ENCODE measurements around the gene AP2A1.

AP2A1 gene

GRCh38 chr19:49739098-49739497 is 27.7 kb upstream of the AP2A1 start:
- no peak for TF ChIP-seq CTCF (IDR thresholded peaks at IDR 0.05)
- DNase-seq (ENCODE audit: low spot score), result no peak
- Histone ChIP-seq H3K27ac (no peak overlapping the region), H3K4me3 (no peak overlapping the region)

GRCh38 chr19:49739933-49740332 is 26.9 kb upstream of the AP2A1 start:
- no peak for DNase-seq (ENCODE audit: low spot score)
- Histone ChIP-seq H3K4me3 (no peak overlapping the region), H3K27ac (no peak overlapping the region)
- no peak for TF ChIP-seq CTCF (IDR thresholded peaks at IDR 0.05)

- no peak for DNase-seq (ENCODE audit: low spot score)
- Histone ChIP-seq H3K27ac (no peak overlapping the region), H3K4me3 (no peak overlapping the region)
- TF ChIP-seq CTCF (IDR thresholded peaks at IDR 0.05), result no peak
These were observed 25.5 kb upstream of the AP2A1 start for GRCh38 chr19:49741210-49741844.

GRCh38 chr19:49744946-49745381 is 21.8 kb upstream of the AP2A1 start:
- no peak for TF ChIP-seq CTCF (IDR thresholded peaks at IDR 0.05)
- Histone ChIP-seq H3K27ac (no peak overlapping the region), H3K4me3 (no peak overlapping the region)
- DNase-seq (ENCODE audit: low spot score), result no peak

GRCh38 chr19:49746206-49746958 is 20.4 kb upstream of the AP2A1 start:
- DNase-seq (ENCODE audit: low spot score), result no peak
- Histone ChIP-seq H3K27ac (no peak overlapping the region), H3K4me3 (no peak overlapping the region)
- no peak for TF ChIP-seq CTCF (IDR thresholded peaks at IDR 0.05)

- Histone ChIP-seq H3K4me3 (no peak overlapping the region), H3K27ac (no peak overlapping the region)
- TF ChIP-seq CTCF (IDR thresholded peaks at IDR 0.05), result no peak
- no peak for DNase-seq (ENCODE audit: low spot score)
These were observed 17.6 kb upstream of the AP2A1 start for GRCh38 chr19:49749055-49749716.

All from coronary artery (tissue), 2 donors.